BJ (cell line): Measurements from ENCODE around the gene ZWILCH. TPM values are rescaled to one million over a fixed set of nuclear protein-coding genes. Genes with fewer than 3 reads are reported as not detected.

Experiments used
- CTCF ChIA-PET: fragments of 350-600 bp; formaldehyde crosslinking; extraction: SDS; loops from one replicate; lab custom pipeline; 2021; ENCODE audit warnings: antibody characterized with exemption, inconsistent platforms; lab: Yijun Ruan, JAX
- POLR2A ChIA-PET: fragments of 300-600 bp; sonication (Branson Sonifier 250); formaldehyde crosslinking; extraction: SDS; loops from one replicate; lab custom pipeline; 2021; ENCODE audit warnings: antibody characterized with exemption; lab: Charles Lee
- DNase-seq: peaks from one replicate; pipeline ENCODE4 v3.0.0-alpha.2; 2011; ENCODE audit warnings: low read depth
- H3K27me3 ChIP-seq: 2 replicates; pipeline ENCODE4 v1.6.0; 2011; ENCODE audit warnings: low read length; ENCODE audit not compliant: control insufficient read depth, insufficient read depth
- H3K36me3 ChIP-seq: 2 replicates; pipeline ENCODE4 v1.5.1; 2011; ENCODE audit warnings: low read length; ENCODE audit not compliant: control insufficient read depth, insufficient read depth
- H3K4me3 ChIP-seq: 2 replicates; pipeline ENCODE4 v1.5.1; 2011; ENCODE audit warnings: low read depth, mild to moderate bottlenecking, control low read depth, low read length
- CTCF ChIP-seq: IDR thresholded peaks from 2 replicates; pipeline ENCODE4 v1.5.1; 2011; ENCODE audit warnings: low read depth, mild to moderate bottlenecking, control low read depth, inconsistent platforms, low read length, moderate library complexity; ENCODE audit not compliant: insufficient read depth
- polyA plus RNA-seq: library from polyadenylated mRNA; depleted of rRNA; stranded (reverse); fragments of >200 nt; gene quantifications from 2 replicates; pipeline ENCODE4 v1.2.3, GENCODE V29; 2011

Gene ZWILCH
- polyA plus RNA-seq, 1 experiment: 10.5 TPM

GRCh38 chr15:66515901-66516322 is 10.8 kb downstream of the ZWILCH start:
- CTCF ChIA-PET: interaction anchor here (1.5 kb wide), 1 partner anchor 14 kb away, joined by 3 read pairs; no protein-coding TSS in a partner anchor
- POLR2A ChIA-PET: no interaction called here
- DNase-seq: no peak
- peaks cover 2% of the 10 kb centered on the region; the same call in 1 of the 2 replicates for H3K36me3 ChIP-seq
- no peak for TF ChIP-seq CTCF
- H3K27me3 ChIP-seq: no peaks in the 10 kb centered on the region
- H3K4me3 ChIP-seq: no peak overlapping the region

DNA sequence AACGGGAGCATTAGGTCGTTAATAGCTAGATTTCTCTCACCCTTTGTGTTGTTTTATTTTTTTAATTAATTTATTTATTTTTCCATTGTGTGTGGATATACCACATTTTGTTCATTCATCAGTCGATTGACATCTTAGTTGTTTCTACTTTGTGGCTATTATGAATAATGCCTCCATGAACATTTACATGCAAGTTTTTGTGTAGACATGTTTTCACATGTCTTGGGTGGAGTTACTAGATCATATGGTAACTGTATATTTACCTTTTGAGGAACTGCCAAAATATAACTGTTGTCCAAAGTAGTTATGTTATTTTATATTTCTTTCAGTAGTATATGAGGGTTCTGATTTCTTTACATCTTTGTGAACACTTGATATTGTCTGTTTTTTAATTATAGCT is 18.8 kb downstream of the ZWILCH start:
- TF ChIP-seq CTCF: no peak
- no peaks in the 10 kb centered on the region for H3K27me3 ChIP-seq
- no peak for DNase-seq
- POLR2A ChIA-PET: no interaction called here
- CTCF ChIA-PET: interaction anchor here (1.1 kb wide), 1 partner anchor 43 kb away, joined by 3 read pairs; no protein-coding TSS in a partner anchor
- no peak overlapping the region for H3K4me3 ChIP-seq
- H3K36me3 ChIP-seq: no peaks in the 10 kb centered on the region

- no peak for DNase-seq
- POLR2A ChIA-PET: no interaction called here
- no peaks in the 10 kb centered on the region for H3K36me3 ChIP-seq
- no peak for TF ChIP-seq CTCF
- H3K4me3 ChIP-seq: no peak overlapping the region
- CTCF ChIA-PET: interaction anchor here (1.1 kb wide), 1 partner anchor 42 kb away, joined by 3 read pairs; no protein-coding TSS in a partner anchor
- no peaks in the 10 kb centered on the region for H3K27me3 ChIP-seq
These were observed 19.7 kb downstream of the ZWILCH start for GRCh38 chr15:66524838-66525237.

DNA sequence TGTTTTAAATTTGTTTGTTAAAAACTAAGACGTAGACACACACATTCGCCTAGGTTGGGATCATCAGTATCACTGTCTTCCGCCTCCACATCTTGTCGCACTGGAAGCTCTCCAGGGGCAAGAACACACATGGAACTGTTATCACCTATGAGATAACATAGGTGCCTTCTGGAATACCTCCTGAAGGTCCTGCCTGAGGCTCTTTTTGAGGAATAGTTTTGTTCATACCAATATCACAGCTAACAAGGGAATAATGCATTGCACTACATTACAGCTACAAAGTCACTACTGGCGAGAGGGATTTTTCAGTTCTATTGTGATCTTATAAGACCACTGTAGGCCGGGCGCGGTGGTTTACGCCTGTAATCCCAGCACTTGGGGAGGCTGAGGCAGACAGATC is 29.9 kb downstream of the ZWILCH start:
- no peak overlapping the region for H3K4me3 ChIP-seq
- DNase-seq: no peak
- ChIA-PET POLR2A (no interaction called here), CTCF (interaction anchor here (0.7 to 1.1 kb wide), 2 partner anchors 32 to 320 kb away, joined by 3 read pairs; no protein-coding TSS in a partner anchor)
- 0 out of 2 replicates have a peak, but pooled peaks cover 1% of the 10 kb centered on the region for H3K36me3 ChIP-seq
- no peaks in the 10 kb centered on the region for H3K27me3 ChIP-seq
- TF ChIP-seq CTCF: no peak

DNA sequence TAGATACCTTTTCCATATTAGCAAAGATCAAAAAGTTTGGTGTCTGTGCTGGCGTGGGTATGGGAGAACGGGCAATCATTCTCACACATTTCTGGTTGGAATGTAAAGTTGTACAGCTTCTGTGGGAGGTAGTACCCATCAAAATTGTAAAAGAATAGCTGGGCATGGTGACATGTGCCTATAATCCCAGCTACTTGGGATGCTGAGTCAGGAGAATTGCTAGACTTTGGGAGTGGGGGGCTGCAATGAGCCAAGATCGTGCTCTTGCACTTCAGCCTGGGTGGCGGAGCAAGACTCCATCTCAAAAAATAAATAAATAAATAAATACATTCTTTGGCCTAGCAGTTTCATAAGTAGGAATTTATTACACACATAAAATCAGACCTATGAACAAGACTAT is 37.8 kb downstream of the ZWILCH start:
- POLR2A ChIA-PET: no interaction called here
- CTCF ChIA-PET: interaction anchor here (1.1 to 1.3 kb wide), 2 partner anchors 24 to 45 kb away, joined by 4 read pairs; partner anchors contain the start of gene SNAPC5
- TF ChIP-seq CTCF: no peak
- no peaks in the 10 kb centered on the region for H3K27me3 ChIP-seq
- DNase-seq: no peak
- H3K36me3 ChIP-seq: 0 out of 2 replicates have a peak, but pooled peaks cover 1% of the 10 kb centered on the region
- H3K4me3 ChIP-seq: no peak overlapping the region
